Activated CD4-positive, alpha-beta T cell treated with anti-CD3 and anti-CD28 coated beads, Interleukin-2, amount 50 U/mL, for 16 hours (primary cell): Measurements from ENCODE around the gene ACBD6.
"Not testable (repeated sequence)": the region's sequence is repeated elsewhere in the genome, so short reads cannot be mapped to it uniquely, and the experiment has no call there.

Experiments used
- DNase-seq: peaks from one replicate; pipeline ENCODE4 v3.0.0-alpha.2; 2020

Gene ACBD6

GRCh38 chr1:180488661-180489060 lies 13.7 kb downstream of the ACBD6 start:
- DNase-seq, result no peak

- no peak for DNase-seq
These were observed 16.3 kb downstream of the ACBD6 start for GRCh38 chr1:180486092-180486491.

GRCh38 chr1:180484490-180484889 lies 17.9 kb downstream of the ACBD6 start:
- no peak for DNase-seq

GRCh38 chr1:180482425-180483275 lies 19.7 kb downstream of the ACBD6 start:
- DNase-seq, result peak; percentile 38

GRCh38 chr1:180470031-180470430 lies 32.3 kb downstream of the ACBD6 start:
- no peak for DNase-seq

GRCh38 chr1:180468311-180468710 lies 34.1 kb downstream of the ACBD6 start:
- no peak for DNase-seq

- DNase-seq, result no peak
These were observed 40.3 kb downstream of the ACBD6 start for GRCh38 chr1:180462102-180462501.

- DNase-seq, result not testable (repeated sequence)
These were observed 40.7 kb downstream of the ACBD6 start for GRCh38 chr1:180461682-180462081.

- no peak for DNase-seq
These were observed 43.6 kb downstream of the ACBD6 start for GRCh38 chr1:180458807-180459206.

- DNase-seq, result no peak
These were observed 46.2 kb downstream of the ACBD6 start for GRCh38 chr1:180456191-180456590.

- DNase-seq, result no peak
These were observed 50.9 kb downstream of the ACBD6 start for GRCh38 chr1:180451504-180451903.

GRCh38 chr1:180444522-180444921 lies 57.9 kb downstream of the ACBD6 start:
- no peak for DNase-seq

- no peak for DNase-seq
These were observed 62.0 kb downstream of the ACBD6 start for GRCh38 chr1:180440335-180440734.

GRCh38 chr1:180435566-180435965 lies 66.8 kb downstream of the ACBD6 start:
- DNase-seq, result no peak

GRCh38 chr1:180433873-180434272 lies 68.5 kb downstream of the ACBD6 start:
- DNase-seq, result no peak

GRCh38 chr1:180431683-180432082 lies 70.7 kb downstream of the ACBD6 start:
- no peak for DNase-seq

GRCh38 chr1:180428782-180429695 lies 73.3 kb downstream of the ACBD6 start:
- no peak for DNase-seq

GRCh38 chr1:180425952-180426351 lies 76.4 kb downstream of the ACBD6 start:
- DNase-seq, result no peak

GRCh38 chr1:180424848-180425457 lies 77.4 kb downstream of the ACBD6 start:
- DNase-seq, result no peak

GRCh38 chr1:180421614-180422013 lies 80.8 kb downstream of the ACBD6 start:
- no peak for DNase-seq

- not testable (repeated sequence) for DNase-seq
These were observed 81.2 kb downstream of the ACBD6 start for GRCh38 chr1:180421145-180421544.

GRCh38 chr1:180415985-180416633 lies 86.3 kb downstream of the ACBD6 start:
- DNase-seq, result peak; percentile 27
